Measurements from ENCODE around the gene LPIN1. TPM values are rescaled to one million over a fixed set of nuclear protein-coding genes. Genes with fewer than 3 reads are reported as not detected.
A peak's percentile ranks its signal among the peaks of the same experiment; 100 is the strongest.
"Not testable (repeated sequence)": the region's sequence is repeated elsewhere in the genome, so short reads cannot be mapped to it uniquely, and the experiment has no call there.

The LPIN1 gene
- total and polyA plus RNA-seq, 12 donors, result 18.9 to 61.0 (median 34.4) TPM

DNA sequence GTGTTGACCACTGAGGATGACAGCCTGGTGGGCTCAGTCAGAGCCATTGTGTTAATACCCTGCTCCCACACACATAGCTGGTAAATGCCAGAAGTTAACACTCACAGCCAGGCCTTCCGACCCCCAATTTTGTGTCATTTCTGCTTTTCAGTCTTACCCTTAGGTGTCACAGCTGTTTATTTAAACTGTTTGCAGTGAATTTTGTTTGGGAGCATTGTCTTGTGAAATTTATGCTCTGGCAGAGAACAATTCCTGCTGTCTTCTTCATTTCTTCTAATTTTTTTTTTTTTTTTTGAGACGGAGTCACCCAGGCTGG, 8.2 kb downstream of the LPIN1 start:
- peaks cover 12 to 69% (median 36%) of the 10 kb centered on the region in 9 donors for H3K4me1 ChIP-seq
- intact Hi-C loops (cut with DNase I), result no loop called here
- ATAC-seq, result no peak
- TF ChIP-seq, protein P1, sequence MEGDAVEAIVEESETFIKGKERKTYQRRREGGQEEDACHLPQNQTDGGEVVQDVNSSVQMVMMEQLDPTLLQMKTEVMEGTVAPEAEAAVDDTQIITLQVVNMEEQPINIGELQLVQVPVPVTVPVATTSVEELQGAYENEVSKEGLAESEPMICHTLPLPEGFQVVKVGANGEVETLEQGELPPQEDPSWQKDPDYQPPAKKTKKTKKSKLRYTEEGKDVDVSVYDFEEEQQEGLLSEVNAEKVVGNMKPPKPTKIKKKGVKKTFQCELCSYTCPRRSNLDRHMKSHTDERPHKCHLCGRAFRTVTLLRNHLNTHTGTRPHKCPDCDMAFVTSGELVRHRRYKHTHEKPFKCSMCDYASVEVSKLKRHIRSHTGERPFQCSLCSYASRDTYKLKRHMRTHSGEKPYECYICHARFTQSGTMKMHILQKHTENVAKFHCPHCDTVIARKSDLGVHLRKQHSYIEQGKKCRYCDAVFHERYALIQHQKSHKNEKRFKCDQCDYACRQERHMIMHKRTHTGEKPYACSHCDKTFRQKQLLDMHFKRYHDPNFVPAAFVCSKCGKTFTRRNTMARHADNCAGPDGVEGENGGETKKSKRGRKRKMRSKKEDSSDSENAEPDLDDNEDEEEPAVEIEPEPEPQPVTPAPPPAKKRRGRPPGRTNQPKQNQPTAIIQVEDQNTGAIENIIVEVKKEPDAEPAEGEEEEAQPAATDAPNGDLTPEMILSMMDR (IDR thresholded peaks at IDR 0.05), result no peak
- H3K27me3 ChIP-seq, result no peaks in the 10 kb centered on the region
- no peaks in the 10 kb centered on the region for H3K36me3 ChIP-seq
- no peak overlapping the region for H3K4me3 ChIP-seq
- DNase-seq, result no peak
- WGBS, 2 donors, result 66 to 91% methylated on average over 2 of the region's 2 CpGs
- no peaks in the 10 kb centered on the region for H3K9me3 ChIP-seq
- peak overlapping the region in 3 of 10 donors; percentile 40 to 84 (median 41) for H3K27ac ChIP-seq

DNA sequence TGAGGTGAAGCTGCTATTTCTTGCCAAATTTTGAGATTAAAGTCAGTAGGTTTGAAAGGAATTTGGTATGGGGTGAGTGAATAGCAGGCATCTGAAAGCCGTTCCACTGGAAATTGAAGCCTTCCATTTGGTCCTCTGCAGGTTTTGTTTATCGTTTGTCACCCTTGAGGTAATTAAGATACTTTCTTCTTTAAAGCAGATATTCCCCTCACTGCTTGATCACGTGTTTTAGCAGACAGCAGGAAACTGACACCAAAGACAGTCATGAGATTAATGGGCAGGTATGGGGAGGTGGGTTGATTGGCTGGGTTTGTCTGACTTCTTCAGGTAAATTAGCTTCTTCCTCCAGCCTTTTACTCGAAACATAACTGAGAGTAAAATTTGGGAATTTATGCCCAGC, 10.7 kb downstream of the LPIN1 start:
- WGBS, 2 donors, result 78 to 84% methylated on average over 4 of the region's 4 CpGs
- Histone ChIP-seq H3K4me3 (no peak overlapping the region), H3K9me3 (no peaks in the 10 kb centered on the region), H3K27ac (no peak overlapping the region), H3K36me3 (no peaks in the 10 kb centered on the region), H3K27me3 (no peaks in the 10 kb centered on the region), H3K4me1 (peaks cover 12 to 48% (median 25%) of the 10 kb centered on the region in 9 donors)
- ATAC-seq, result no peak
- TF ChIP-seq, protein P1 (IDR thresholded peaks at IDR 0.05), result no peak
- no peak for DNase-seq
- intact Hi-C loops (cut with DNase I), result no loop called here

DNA sequence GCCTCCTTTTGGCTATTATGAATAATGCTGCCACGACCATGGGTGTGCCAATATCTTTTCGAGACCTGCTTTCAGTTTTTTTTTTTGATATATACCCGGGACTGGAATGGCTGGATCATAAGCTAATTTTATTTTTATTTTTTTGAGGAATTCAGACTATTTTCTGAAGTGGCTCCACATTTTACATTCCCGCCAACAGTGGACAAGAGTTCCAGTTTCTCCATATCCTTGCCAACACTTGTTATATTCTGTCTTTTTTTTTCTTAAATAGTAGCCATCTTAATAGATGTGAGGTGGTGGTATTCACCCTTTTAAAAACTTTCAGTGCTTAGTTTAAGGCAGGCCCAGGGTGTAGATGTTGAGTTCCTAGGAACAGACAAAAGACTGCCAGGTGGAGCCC, 11.8 kb downstream of the LPIN1 start:
- intact Hi-C loops (cut with DNase I), result no loop called here
- 97 to 99% methylated on average over 4 of the region's 4 CpGs for WGBS, 2 donors
- TF ChIP-seq, protein P1 (IDR thresholded peaks at IDR 0.05), result no peak
- ATAC-seq (no peak), DNase-seq (no peak)
- Histone ChIP-seq H3K4me1 (peaks cover 12 to 50% (median 25%) of the 10 kb centered on the region in 9 donors), H3K4me3 (no peak overlapping the region), H3K36me3 (peaks cover 0 to 3% (median 0%) of the 10 kb centered on the region in 9 donors), H3K27me3 (no peaks in the 10 kb centered on the region), H3K27ac (no peak overlapping the region), H3K9me3 (no peaks in the 10 kb centered on the region)

DNA sequence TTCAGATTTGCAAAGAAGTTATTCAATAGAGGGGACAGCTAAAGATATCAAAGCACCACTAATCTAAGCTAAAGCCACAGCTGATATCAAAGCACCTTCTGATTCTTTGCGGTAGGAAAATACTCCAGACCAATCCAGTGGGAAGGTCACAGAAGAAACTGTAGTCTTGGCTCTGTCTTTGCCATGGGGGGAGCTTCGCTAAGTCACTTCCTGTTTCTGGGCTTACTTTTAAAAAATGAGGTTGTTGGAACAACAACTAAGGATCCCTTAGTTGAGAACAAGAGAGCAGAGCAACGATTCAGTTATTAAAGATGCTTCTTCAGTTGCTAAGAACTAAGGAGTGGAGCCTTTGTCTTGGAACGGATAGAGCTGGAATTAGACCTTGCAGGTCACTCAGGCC, 12.2 kb downstream of the LPIN1 start:
- Histone ChIP-seq H3K27me3 (no peaks in the 10 kb centered on the region), H3K36me3 (peaks cover 0 to 3% (median 0%) of the 10 kb centered on the region in 9 donors), H3K27ac (no peak overlapping the region), H3K4me3 (no peak overlapping the region), H3K9me3 (no peaks in the 10 kb centered on the region), H3K4me1 (peaks cover 8 to 47% (median 20%) of the 10 kb centered on the region in 9 donors)
- intact Hi-C loops (cut with DNase I), result no loop called here
- no peak for ATAC-seq
- 61 to 73% methylated on average over 4 of the region's 4 CpGs for WGBS, 2 donors
- TF ChIP-seq, protein P1 (IDR thresholded peaks at IDR 0.05), result no peak
- DNase-seq, result no peak

DNA sequence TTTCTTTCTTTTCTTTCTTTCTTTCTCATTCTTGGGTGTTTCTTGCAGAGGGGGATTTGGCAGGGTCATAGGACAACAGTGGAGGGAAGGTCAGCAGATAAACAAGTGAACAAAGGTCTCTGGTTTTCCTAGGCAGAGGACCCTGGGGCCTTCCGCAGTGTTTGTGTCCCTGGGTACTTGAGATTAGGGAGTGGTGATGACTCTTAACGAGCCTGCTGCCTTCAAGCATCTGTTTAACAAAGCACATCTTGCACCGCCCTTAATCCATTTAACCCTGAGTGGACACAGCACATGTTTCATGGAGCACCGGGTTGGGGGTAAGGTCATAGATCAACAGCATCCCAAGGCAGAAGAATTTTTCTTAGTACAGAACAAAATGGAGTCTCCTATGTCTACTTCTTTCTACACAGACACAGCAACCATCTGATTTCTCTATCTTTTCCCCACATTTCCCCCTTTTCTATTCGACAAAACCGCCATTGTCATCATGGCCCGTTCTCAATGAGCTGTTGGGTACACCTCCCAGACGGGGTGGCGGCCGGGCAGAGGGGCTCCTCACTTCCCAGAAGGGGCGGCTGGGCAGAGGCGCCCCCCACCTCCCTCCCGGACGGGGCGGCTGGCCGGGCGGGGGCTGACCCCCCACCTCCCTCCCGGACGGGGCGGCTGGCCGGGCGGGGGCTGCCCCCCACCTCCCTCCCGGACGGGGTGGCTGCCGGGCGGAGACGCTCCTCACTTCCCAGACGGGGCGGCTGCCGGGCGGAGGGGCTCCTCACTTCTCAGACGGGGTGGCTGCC, 12.9 kb downstream of the LPIN1 start:
- DNase-seq; H3K27me3 ChIP-seq; intact Hi-C loops (cut with DNase I); H3K4me3 ChIP-seq; H3K36me3 ChIP-seq; H3K9me3 ChIP-seq; ATAC-seq; H3K27ac ChIP-seq: not testable (repeated sequence)
- WGBS, 2 donors, result 86 to 93% methylated on average over 16 to 27 of the region's 32 CpGs
- peaks cover 3 to 40% (median 17%) of the 10 kb centered on the region in 9 donors for H3K4me1 ChIP-seq

Measured in heart right ventricle (tissue), 16 donors.